SU-DHL-6 (cell line): ENCODE results near the gene BOLL.
"Not testable (repeated sequence)": the region's sequence is repeated elsewhere in the genome, so short reads cannot be mapped to it uniquely, and the experiment has no call there.

Experiments used
- EZH2phosphoT487 ChIP-seq: fragments of 200-600 bp; sonication (generic), shearing (Covaris generic); conservative IDR thresholded peaks from 2 replicates; pipeline ENCODE4 v1.6.1; 2018; ENCODE audit warnings: mild to moderate bottlenecking, antibody characterized with exemption, low read length, moderate library complexity, mixed read lengths
- TF ChIP-seq, protein P1 (sequence below): fragments of 200-600 bp; sonication (generic); IDR thresholded peaks from one replicate; pipeline ENCODE4 v1.5.1; 2017; ENCODE audit warnings: antibody characterized with exemption, mild to moderate bottlenecking, low read length, moderate library complexity; ENCODE audit not compliant: insufficient read depth, poor library complexity, severe bottlenecking

DNA sequence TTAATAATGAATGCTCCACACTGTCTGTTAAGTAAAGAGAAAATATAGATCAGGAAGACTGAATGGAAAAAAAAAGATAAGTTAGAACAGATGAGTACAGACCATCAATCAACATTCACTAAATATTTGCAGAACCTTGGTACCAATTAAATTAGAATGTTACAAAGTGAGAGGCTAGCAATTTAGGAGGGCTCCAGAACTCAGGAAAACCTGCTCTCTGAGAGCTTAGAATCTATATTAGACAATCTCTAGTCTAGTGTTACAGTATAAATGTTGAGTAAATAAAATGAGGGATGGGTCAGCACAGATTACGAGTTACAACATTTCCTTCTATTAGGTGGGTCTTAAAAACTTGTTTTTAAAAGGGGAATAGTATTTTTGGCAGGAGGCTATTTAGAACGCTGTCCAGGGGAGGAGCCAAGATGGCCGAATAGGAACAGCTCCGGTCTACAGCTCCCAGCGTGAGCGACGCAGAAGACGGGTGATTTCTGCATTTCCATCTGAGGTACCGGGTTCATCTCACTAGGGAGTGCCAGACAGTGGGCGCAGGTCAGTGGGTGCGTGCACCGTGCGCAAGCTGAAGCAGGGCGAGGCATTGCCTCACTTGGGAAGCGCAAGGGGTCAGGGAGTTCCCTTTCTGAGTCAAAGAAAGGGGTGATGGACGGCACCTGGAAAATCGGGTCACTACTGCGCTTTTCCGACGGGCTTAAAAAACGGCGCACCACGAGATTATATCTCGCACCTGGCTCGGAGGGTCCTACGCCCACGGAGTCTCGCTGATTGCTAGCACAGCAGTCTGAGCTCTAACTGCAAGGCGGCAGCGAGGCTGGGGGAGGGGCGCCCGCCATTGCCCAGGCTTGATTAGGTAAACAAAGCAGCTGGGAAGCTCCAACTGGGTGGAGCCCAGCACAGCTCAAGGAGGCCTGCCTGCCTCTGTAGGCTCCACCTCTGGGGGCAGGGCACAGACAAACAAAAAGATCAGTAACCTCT, 56.3 kb downstream of the BOLL start:
- TF ChIP-seq, protein P1, sequence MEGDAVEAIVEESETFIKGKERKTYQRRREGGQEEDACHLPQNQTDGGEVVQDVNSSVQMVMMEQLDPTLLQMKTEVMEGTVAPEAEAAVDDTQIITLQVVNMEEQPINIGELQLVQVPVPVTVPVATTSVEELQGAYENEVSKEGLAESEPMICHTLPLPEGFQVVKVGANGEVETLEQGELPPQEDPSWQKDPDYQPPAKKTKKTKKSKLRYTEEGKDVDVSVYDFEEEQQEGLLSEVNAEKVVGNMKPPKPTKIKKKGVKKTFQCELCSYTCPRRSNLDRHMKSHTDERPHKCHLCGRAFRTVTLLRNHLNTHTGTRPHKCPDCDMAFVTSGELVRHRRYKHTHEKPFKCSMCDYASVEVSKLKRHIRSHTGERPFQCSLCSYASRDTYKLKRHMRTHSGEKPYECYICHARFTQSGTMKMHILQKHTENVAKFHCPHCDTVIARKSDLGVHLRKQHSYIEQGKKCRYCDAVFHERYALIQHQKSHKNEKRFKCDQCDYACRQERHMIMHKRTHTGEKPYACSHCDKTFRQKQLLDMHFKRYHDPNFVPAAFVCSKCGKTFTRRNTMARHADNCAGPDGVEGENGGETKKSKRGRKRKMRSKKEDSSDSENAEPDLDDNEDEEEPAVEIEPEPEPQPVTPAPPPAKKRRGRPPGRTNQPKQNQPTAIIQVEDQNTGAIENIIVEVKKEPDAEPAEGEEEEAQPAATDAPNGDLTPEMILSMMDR: not testable (repeated sequence)
- TF ChIP-seq EZH2phosphoT487: not testable (repeated sequence)
